ENCODE data around the gene RGS6.

GRCh38 chr14:72582582-72582981 lies 650.4 kb downstream of the RGS6 start:
- TF ChIP-seq FOXA1 (IDR thresholded peaks at IDR 0.05) (no peak), NFRKB (IDR thresholded peaks at IDR 0.05) (no peak), SUZ12 (IDR thresholded peaks at IDR 0.05) (no peak)
